Activated B cell treated with CpG ODN at 0.5 μM for 24 hours (primary cell): ENCODE results near the gene HGD. TPM values are rescaled to one million over a fixed set of nuclear protein-coding genes. Genes with fewer than 3 reads are reported as not detected.

ENCODE experiments used
- ATAC-seq: fragments of 200-7000 bp; cut with Tn5 transposase; one replicate; pipeline ENCODE4 v1.10.0; 2021; ENCODE audit warnings: low read depth, mild to moderate bottlenecking, moderate library complexity
- CTCF ChIA-PET: fragments of 350-600 bp; sonication (Branson Sonifier 250); formaldehyde crosslinking; loops from one replicate; lab custom pipeline; 2021; ENCODE audit warnings: antibody characterized with exemption; lab: Charles Lee
- POLR2A ChIA-PET: fragments of 350-600 bp; sonication (Branson Sonifier 250); formaldehyde crosslinking; loops from one replicate; lab custom pipeline; 2021; ENCODE audit warnings: antibody characterized with exemption; lab: Charles Lee
- DNase-seq: peaks from one replicate; pipeline ENCODE4 v3.0.0; 2022
- H3K27ac Mint-ChIP-seq: one replicate; pipeline ENCODE4 v1.8.0; 2020; ENCODE audit warnings: mixed read lengths
- H3K27me3 Mint-ChIP-seq: one replicate; pipeline ENCODE4 v1.8.0; 2021; ENCODE audit warnings: mixed read lengths
- H3K36me3 Mint-ChIP-seq: one replicate; pipeline ENCODE4 v1.8.0; 2021; ENCODE audit warnings: low read depth, mixed read lengths
- H3K4me1 Mint-ChIP-seq: one replicate; pipeline ENCODE4 v1.8.0; 2021; ENCODE audit warnings: mixed read lengths
- H3K4me3 Mint-ChIP-seq: one replicate; pipeline ENCODE4 v1.8.0; 2020; ENCODE audit warnings: mild to moderate bottlenecking, mixed read lengths
- H3K9me3 Mint-ChIP-seq: one replicate; pipeline ENCODE4 v1.8.0; 2020; ENCODE audit warnings: mixed read lengths
- CTCF ChIP-seq: fragments of 200-600 bp; IDR thresholded peaks from one replicate; pipeline ENCODE4 v1.8.0; 2022; ENCODE audit warnings: antibody characterized with exemption, mild to moderate bottlenecking
- intact Hi-C: fragments of 100-400 bp; cut with micrococcal nuclease; formaldehyde crosslinking; loops from one replicate; pipeline ENCODE4 v1.15.1; 2024
- total RNA-seq: library from RNA; stranded (reverse); gene quantifications from 2 replicates; pipeline ENCODE4 v1.2.3, GENCODE V29; 2022

The HGD gene
- total RNA-seq, 1 donor from 2014 or later = 1.0 TPM

GRCh38 chr3:120661945-120662344 is 20.1 kb downstream of the HGD start:
- TF ChIP-seq CTCF = no peak
- Mint-ChIP-seq H3K4me1 (peaks cover 4% of the 10 kb centered on the region), H3K4me3 (no peak overlapping the region), H3K36me3 (no peaks in the 10 kb centered on the region), H3K27ac (no peak overlapping the region), H3K9me3 (no peaks in the 10 kb centered on the region), H3K27me3 (peaks cover 17% of the 10 kb centered on the region)
- CTCF ChIA-PET = no interaction called here
- intact Hi-C loops = no loop called here
- DNase-seq = no peak
- no peak for ATAC-seq
- POLR2A ChIA-PET = no interaction called here

GRCh38 chr3:120661106-120661905 is 20.7 kb downstream of the HGD start:
- ATAC-seq = no peak
- no peaks in the 10 kb centered on the region for H3K36me3 Mint-ChIP-seq
- no peak overlapping the region for H3K27ac Mint-ChIP-seq
- ChIA-PET CTCF (no interaction called here), POLR2A (no interaction called here)
- peaks cover 19% of the 10 kb centered on the region for H3K27me3 Mint-ChIP-seq
- H3K4me3 Mint-ChIP-seq = no peak overlapping the region
- intact Hi-C loops = no loop called here
- TF ChIP-seq CTCF = no peak
- peaks cover 4% of the 10 kb centered on the region for H3K4me1 Mint-ChIP-seq
- no peak for DNase-seq
- no peaks in the 10 kb centered on the region for H3K9me3 Mint-ChIP-seq

GRCh38 chr3:120659834-120660233 is 22.2 kb downstream of the HGD start:
- H3K27me3 Mint-ChIP-seq = peaks cover 16% of the 10 kb centered on the region
- no peaks in the 10 kb centered on the region for H3K36me3 Mint-ChIP-seq
- peaks cover 4% of the 10 kb centered on the region for H3K4me1 Mint-ChIP-seq
- TF ChIP-seq CTCF = no peak
- CTCF ChIA-PET = no interaction called here
- no peak overlapping the region for H3K4me3 Mint-ChIP-seq
- intact Hi-C loops = no loop called here
- DNase-seq = no peak
- ATAC-seq = no peak
- POLR2A ChIA-PET = no interaction called here
- H3K9me3 Mint-ChIP-seq = no peaks in the 10 kb centered on the region
- H3K27ac Mint-ChIP-seq = no peak overlapping the region

DNA sequence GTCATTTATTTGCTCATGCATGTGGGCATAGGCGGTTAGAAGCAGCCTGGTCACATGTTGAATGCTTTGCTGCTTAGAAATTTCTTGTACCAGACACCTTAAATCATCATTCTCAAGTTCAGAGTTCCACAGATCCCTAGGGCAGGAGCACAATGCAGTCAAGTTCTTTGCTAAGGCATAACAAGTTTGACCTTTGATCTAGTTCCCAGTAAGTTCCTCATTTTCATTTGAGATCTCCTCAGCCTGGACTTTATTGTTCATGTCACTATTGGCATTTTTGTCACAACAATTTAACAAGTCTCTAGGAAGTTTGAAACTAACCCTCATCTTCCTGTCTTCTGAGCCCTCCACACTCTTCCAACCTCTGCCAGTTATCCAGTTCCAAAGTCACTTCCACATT is 22.8 kb downstream of the HGD start:
- Mint-ChIP-seq H3K36me3 (no peaks in the 10 kb centered on the region), H3K9me3 (no peaks in the 10 kb centered on the region), H3K27me3 (peaks cover 16% of the 10 kb centered on the region), H3K4me1 (peaks cover 4% of the 10 kb centered on the region), H3K27ac (no peak overlapping the region), H3K4me3 (no peak overlapping the region)
- POLR2A ChIA-PET = no interaction called here
- ATAC-seq = no peak
- TF ChIP-seq CTCF = no peak
- intact Hi-C loops = no loop called here
- CTCF ChIA-PET = no interaction called here
- DNase-seq = no peak

- POLR2A ChIA-PET = no interaction called here
- DNase-seq (no peak), ATAC-seq (no peak)
- Mint-ChIP-seq H3K27ac (no peak overlapping the region), H3K4me1 (no peaks in the 10 kb centered on the region), H3K27me3 (peaks cover 3% of the 10 kb centered on the region), H3K36me3 (no peaks in the 10 kb centered on the region), H3K9me3 (no peaks in the 10 kb centered on the region), H3K4me3 (no peak overlapping the region)
- TF ChIP-seq CTCF = no peak
- intact Hi-C loops = no loop called here
- CTCF ChIA-PET = no interaction called here
Observed at GRCh38 chr3:120652896-120653545, 29.0 kb downstream of the HGD start.
